Measurements from ENCODE around the gene PKNOX1. TPM values are rescaled to one million over a fixed set of nuclear protein-coding genes. Genes with fewer than 3 reads are reported as not detected.

PKNOX1 gene
- total and polyA plus RNA-seq, 9 of the 15 experiments (the other 6 are each of a cell fraction or from before 2014, with no cell fraction given), result 8.8 to 25.9 (median 13.2) TPM

DNA sequence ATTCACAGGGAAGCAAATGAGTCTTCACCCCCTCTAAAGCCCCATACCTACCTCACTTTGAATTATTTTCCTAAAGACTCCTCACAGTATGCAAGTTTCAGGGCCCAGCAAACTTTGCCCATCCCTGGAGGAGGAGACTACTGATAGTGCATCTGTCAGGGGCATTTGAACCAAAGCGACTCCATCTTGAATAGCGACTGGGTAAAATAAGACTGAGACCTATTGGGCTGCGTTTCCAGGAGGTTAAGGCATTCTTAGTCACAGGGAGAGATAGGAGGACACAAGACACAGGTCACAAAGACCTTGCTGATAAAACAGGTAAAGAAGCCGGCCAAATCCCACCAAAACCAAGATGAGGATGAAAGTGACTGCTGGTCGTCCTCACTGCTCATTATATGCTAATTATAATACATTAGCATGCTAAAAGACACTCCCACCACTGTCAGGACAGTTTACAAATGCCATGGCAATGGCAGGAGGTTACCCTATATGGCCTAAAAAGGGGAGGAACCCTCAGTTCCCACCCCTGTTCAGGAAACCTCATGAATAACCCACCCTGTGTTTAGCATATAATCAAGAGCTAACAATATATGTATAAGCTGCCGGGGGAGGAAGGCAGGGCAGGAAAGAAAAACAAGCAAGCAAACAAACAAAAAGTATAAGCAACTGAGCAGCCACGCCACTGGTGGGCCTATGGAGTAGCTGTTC lies 3.3 kb upstream of the PKNOX1 start (continued):
- TF ChIP-seq, protein P1, sequence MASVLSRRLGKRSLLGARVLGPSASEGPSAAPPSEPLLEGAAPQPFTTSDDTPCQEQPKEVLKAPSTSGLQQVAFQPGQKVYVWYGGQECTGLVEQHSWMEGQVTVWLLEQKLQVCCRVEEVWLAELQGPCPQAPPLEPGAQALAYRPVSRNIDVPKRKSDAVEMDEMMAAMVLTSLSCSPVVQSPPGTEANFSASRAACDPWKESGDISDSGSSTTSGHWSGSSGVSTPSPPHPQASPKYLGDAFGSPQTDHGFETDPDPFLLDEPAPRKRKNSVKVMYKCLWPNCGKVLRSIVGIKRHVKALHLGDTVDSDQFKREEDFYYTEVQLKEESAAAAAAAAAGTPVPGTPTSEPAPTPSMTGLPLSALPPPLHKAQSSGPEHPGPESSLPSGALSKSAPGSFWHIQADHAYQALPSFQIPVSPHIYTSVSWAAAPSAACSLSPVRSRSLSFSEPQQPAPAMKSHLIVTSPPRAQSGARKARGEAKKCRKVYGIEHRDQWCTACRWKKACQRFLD (CRISPR knock-in tag; IDR thresholded peaks at IDR 0.05), result peak; percentile 85
- TF ChIP-seq HSF4 (CRISPR knock-in tag; IDR thresholded peaks at IDR 0.05; ENCODE audit: borderline replicate concordance) (peak; percentile 85; the same call in 1 of the 2 replicates), MCM3 (IDR thresholded peaks at IDR 0.05) (no peak), ZNF778 (CRISPR knock-in tag; IDR thresholded peaks at IDR 0.05) (no peak), ZNF668 (CRISPR knock-in tag; IDR thresholded peaks at IDR 0.05) (peak; percentile 92), KHSRP (IDR thresholded peaks at IDR 0.05) (no peak), KLF13 (tag; IDR thresholded peaks at IDR 0.05; ENCODE audit: borderline replicate concordance, low read depth) (peak; percentile 87), SMARCB1 (IDR thresholded peaks at IDR 0.05; ENCODE audit: insufficient read length, low read depth) (no peak), ZFP1 (CRISPR knock-in tag; IDR thresholded peaks at IDR 0.05) (peak; percentile 62; the same call in 1 of the 2 replicates), ZKSCAN8 (CRISPR knock-in tag; IDR thresholded peaks at IDR 0.05) (peak; percentile 72; the same call in 1 of the 2 replicates), HNRNPL (IDR thresholded peaks at IDR 0.05; ENCODE audit: low read depth, low read length) (no peak), HIVEP1 (CRISPR knock-in tag; IDR thresholded peaks at IDR 0.05) (peak; percentile 84), DDX20 (tag; IDR thresholded peaks at IDR 0.05; ENCODE audit: low read depth) (peak; percentile 92), ZNF507 (tag; conservative IDR thresholded peaks at IDR 0.05) (peak; percentile 32; the same call in 1 of the 2 replicates), ZNF592 (IDR thresholded peaks at IDR 0.05) (peak; percentile 100), JUND (IDR thresholded peaks at IDR 0.05; ENCODE audit: borderline replicate concordance, low read depth, low read length) (no peak), JUND (tag; IDR thresholded peaks at IDR 0.05; ENCODE audit: borderline replicate concordance, low read depth, low read length) (peak; percentile 44; the same call in 1 of the 3 replicates)
- TF ChIP-seq, protein P2, sequence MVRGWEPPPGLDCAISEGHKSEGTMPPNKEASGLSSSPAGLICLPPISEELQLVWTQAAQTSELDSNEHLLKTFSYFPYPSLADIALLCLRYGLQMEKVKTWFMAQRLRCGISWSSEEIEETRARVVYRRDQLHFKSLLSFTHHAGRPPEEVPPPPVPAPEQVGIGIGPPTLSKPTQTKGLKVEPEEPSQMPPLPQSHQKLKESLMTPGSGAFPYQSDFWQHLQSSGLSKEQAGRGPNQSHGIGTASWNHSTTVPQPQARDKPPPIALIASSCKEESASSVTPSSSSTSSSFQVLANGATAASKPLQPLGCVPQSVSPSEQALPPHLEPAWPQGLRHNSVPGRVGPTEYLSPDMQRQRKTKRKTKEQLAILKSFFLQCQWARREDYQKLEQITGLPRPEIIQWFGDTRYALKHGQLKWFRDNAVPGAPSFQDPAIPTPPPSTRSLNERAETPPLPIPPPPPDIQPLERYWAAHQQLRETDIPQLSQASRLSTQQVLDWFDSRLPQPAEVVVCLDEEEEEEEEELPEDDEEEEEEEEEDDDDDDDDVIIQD (CRISPR knock-in tag; IDR thresholded peaks at IDR 0.05), result peak; percentile 86; the same call in 1 of the 2 replicates
- TF ChIP-seq, protein P3, sequence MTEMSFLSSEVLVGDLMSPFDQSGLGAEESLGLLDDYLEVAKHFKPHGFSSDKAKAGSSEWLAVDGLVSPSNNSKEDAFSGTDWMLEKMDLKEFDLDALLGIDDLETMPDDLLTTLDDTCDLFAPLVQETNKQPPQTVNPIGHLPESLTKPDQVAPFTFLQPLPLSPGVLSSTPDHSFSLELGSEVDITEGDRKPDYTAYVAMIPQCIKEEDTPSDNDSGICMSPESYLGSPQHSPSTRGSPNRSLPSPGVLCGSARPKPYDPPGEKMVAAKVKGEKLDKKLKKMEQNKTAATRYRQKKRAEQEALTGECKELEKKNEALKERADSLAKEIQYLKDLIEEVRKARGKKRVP (CRISPR knock-in tag; IDR thresholded peaks at IDR 0.05), result peak; percentile 72
- TF ChIP-seq, protein P4, sequence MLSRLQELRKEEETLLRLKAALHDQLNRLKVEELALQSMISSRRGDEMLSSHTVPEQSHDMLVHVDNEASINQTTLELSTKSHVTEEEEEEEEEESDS (CRISPR knock-in tag; IDR thresholded peaks at IDR 0.05), result peak; percentile 40; the same call in 1 of the 2 replicates

All from K562 (cell line).